NCI-H460 (cell line): ENCODE measurements around the gene KRT13. TPM values are rescaled to one million over a fixed set of nuclear protein-coding genes. Genes with fewer than 3 reads are reported as not detected.
"Not testable (repeated sequence)": the region's sequence is repeated elsewhere in the genome, so short reads cannot be mapped to it uniquely, and the experiment has no call there.

ENCODE experiments used
- DNase-seq: peaks from one replicate; pipeline ENCODE4 v3.0.0-alpha.2; 2016; ENCODE audit warnings: low read depth; ENCODE audit errors: extremely low read depth
- polyA plus RNA-seq: library from polyadenylated mRNA; depleted of rRNA; stranded (reverse); fragments of >200 nt; gene quantifications from 2 replicates; pipeline ENCODE4 v1.2.3, GENCODE V29; 2014; cell fraction: nucleus; rRNA removed
- total RNA-seq: library from RNA; depleted of rRNA; stranded (reverse); fragments of >200 nt; shearing (Covaris generic); gene quantifications from 2 replicates; pipeline ENCODE4 v1.2.3, GENCODE V29; 2014; rRNA removed

Gene KRT13
- not detected in 2 replicates for total RNA-seq
- not detected in 2 replicates for polyA plus RNA-seq

DNA sequence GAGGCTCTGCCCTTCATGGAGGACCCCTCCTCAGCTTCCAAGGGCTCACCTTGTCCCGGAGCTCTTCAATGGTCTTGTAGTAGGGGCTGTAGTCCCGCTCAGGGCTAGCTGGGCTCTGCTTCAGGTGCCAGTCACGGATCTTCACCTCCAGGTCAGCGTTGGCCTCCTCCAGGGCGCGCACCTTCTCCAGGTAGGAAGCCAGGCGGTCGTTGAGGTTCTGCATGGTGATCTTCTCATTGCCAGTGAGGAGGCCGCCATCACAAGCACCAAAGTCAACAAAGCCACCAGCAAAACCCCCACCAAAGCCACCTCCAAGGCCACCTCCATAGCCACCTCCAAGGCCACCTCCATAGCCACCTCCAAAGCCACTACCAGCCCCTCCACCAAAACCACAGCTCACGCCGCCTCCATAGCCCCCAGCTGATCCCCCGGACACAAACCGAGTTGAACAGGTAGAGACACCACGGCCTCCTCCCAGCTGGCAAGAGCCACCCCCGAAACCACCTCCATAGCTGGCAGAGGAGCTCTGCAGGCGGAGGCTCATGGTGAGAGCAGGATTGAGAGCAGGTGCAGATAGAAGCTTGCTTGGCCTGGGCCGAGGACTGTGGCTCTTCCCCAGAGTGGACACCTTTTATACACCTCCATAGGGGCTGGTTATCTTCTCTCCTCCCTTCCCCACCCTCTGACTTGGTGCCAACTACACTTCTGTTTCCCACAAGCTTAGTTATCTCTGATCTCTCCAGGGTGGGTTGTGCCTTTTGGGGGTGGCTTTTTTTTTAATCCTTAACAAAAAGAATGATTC, at the start of gene KRT13:
Gene KRT13 (minus strand): TSS at position 606 of the 802 bp plus-strand sequence. CDS start 62 bp downstream, at position 544.
- no peak for DNase-seq

DNA sequence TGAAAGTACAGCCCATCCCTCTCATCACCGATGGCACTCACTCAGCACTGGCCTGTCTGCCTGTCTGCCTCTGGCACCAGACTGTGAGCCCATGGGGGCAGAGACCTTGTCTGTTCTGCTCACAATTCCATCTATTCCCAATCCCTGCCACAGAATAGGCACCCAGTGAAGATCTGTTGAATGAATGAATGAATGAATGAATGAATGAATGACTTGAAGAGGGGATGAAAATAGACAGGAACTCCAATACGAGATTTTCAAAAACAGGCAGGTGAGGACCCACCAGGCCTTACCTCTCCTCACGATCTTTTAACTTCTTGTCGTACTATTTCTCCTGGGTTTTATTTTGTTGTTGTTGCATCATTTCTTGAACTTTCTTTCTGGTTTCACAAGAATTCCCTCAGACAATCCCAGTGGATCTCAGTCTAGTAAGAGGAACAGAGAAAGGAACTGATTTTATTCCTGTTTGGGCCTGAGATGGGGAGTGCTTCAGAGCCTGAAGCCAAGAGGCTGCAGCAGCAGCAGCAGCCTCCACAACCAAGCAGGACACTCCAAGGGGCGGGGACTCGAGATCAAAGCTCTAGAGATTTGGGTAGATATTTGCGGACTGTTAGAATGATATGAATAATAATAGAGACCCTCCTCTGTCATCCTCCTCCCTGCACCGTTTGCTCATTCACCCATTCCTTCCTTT, 48.7 kb upstream of the KRT13 start:
- DNase-seq: no peak

DNA sequence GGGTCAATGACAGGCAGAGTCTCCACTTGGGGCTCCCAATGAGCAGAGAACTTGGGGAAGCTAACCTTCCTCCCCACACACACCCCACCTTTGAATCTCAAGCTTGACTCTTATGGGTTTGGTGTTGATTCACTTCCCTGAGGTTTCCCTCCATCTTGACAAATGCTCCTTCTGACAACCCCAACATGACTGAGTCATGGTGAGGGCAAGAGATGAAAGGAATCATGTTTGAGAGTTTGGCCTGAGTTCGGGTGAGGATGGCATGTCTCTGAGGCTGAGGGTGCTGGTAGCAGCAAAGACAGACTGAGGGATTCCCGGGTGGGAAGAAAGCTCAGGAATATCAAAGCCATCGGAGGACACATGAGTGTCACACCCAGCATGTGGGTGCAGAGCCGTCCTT, 47.8 kb upstream of the KRT13 start:
- no peak for DNase-seq

DNA sequence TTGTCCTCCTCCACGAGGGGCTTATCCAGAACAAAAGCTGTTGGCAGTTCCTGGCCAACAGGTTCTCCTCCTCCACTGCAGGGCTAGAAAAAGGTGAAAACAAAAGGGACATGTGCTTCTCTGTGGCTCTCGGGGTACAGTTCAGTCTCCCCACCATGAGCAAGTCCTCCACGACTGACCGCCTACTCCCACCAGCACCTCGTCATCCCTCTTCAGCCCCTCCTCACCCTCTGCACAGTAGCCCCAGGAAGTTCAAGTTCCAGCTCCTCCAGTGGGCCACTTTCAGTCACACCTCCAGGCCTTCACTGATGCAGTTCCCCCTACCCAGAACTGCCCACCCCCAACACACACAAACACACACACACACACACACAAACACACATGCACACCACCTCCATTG, 47.0 kb upstream of the KRT13 start:
- DNase-seq: no peak

DNA sequence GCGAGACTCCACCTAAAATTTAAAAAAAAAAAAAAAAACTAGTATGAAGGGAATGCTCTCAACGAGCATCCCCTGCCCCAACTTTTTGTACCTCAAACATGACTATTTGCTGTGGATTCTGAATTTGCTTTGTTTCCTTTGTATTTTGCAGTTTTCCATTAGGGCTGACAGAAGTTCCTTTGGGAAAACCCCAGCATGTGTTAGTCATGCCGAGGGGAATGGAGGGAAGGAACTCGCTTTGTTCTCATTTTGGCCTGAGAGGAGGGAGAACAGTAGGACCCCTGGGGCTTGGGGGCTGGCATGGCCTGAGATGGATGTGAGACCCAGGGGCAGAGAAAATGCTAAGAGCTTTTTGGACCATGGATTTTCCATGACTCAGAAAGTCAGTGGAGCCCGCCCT, 46.0 kb upstream of the KRT13 start:
- no peak for DNase-seq

DNA sequence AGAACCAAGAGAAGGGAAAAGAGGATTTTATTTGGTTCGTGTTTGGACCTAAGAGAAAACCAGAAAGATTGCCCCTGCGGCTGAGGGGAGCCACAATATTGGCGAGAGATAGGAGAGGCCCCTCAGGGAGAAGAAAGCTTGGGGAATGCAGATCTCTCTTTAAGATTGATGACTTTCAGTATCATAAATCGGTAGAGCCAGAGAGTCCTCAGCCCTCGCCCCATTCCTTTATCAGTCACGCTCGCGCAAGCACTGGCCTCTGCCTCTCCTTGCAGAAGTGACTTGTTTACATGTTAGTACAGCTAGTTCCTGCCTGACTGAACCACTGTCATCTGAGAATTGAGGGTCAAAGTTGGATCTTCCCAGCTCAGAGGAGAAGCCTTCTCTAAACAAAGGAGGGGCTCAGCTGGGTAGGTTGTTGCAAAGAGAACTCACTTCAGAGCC, 44.2 kb upstream of the KRT13 start:
- no peak for DNase-seq

DNA sequence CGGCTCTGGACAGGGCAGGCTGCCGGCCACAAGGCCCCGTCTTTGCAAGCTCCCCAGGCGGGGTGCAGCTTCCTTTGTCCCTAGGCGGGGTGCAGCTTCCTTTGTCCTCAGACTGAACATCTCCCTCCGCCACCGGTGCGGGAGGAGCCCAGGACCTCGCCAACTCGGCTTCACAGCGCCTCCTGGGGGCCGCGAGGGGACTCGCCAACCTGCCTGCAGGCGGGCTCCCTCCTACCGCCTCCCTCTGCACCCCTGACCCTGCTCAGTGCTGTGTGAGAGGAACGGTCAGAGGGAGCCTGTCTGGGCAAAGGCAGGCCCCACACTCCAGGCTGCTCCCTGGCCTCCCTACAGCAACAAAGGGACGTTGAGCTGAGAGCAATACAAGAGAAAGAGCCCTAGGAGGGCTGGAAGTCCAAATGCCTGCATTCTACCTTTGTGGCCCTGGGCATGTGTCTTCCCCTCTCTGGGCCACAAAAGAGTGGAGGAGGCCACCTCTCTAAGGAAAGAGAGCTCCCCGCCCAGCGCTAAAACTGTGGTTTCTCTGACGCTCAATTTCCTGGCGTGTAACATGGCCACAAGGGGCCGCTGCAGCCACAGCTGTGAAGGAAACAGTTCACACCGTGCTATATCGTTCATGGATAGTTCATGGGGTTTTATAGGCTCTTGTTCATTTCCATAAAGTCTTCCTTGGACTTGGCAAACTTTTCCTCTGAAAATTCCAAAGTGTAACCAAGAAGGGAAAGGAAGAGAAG, 43.6 kb upstream of the KRT13 start:
- peak; percentile 89 for DNase-seq

DNA sequence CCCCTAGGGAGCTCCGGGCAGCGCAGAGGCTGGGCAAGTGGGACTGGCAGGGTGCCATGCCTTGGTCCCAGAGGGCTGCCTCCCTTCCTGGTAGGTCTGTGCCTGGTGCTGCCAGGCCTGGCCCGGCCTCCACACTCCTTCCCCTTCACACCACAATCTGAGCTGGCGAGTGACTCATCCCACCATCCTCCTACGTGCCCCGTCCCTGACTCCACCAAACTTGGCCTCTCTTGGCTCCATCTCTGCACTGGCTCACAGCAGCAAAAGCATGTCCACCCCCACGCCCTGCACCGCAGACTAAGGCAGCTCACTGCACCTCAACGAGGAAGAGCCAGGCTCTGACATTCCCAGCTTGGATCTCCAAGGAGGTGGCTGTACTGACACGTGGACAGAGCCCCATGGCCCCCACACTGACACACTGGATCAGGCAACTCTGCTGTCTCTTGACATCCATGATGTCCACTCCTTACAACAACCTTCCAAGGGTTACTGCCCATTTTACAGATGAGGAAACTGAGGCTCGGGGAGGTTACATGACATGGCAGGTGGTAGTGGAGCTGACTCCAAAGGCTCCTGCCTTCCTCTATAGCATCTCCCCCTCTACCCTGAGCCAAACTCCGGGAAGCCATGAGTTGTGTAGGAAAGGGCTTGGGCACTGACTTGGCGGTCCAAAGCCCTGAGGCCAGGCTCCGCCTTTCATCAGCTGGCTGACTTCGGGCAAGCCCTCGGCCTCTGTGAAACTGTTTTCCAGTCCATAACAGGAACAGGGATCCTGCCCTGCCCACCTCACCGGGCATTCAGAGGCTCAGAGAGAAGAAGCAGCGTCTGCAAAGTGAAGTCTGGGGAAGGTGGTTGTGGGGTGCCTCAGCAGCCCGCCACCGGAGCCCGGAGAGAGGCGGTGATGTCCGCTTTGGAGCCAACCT, 42.8 kb upstream of the KRT13 start:
- peak; percentile 95 for DNase-seq

DNA sequence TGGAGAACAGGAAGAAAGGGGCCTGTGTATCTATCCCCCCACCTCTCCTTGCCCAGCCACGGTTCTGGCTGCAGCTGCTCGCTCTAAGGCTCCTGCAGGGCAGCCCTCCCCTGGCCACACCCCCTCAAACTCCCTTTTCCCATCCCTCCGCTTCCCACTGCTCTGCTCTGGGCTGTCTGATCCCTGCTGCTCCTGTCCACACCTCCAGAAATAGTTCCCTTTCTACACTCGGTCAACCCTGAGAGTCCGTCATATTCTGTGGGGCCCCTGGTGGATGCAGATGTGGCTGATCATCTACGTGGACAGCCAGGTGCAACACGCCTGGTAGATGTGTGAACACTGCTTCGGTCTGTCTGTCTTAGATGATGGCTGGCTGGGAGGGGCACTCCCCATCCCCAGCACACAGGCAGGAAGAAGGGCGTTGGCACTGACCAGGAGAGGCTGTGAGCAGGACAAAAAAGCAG, 42.0 kb upstream of the KRT13 start:
- DNase-seq: no peak

DNA sequence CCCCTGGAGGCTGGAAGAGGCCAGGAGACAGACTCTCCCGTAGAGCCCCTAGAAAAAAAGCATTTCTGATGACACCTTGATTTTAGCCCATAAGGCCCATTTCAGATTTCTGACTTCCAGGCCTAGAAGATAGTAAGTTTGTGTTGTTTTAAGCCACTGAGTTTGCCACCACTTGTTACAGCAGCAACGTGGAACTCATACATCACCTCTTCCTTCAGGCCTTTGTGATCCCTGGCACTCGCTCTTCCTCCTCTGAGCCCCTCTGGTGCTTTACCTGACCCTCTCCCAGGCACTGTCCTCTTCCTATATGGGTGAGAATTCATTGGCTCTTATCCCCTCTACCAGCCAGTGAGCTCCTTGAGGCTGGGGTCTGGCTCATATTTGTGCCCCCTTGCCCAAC, 41.4 kb upstream of the KRT13 start:
- DNase-seq: no peak

DNA sequence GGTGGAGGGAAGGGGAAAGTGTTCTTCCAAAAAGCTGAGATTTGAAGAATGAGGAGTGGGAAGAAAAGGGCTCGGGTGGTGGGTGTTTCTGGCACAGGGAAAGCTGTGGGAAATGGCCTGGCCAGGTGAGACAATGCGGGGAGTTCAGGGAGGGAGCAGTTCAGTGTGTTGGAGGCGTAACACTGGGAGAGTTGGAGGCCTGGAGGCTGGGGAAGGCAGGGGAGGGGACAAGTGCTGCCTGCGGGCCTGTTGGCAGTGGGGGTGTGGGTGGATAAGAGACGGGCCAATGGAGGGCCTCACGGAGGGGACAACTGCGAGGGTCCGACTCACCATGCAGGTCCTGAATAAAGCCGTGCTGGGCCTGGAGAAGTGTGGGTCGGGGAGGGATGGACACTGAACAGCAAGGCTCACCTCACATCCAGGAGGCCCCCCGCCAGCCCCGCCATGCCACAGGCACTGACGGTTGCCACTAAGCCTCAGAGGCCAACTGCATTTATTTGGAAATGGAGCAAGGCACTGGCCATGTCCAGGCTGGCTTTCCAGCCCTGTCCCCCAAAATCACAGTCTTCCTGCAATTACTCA, 40.5 kb upstream of the KRT13 start:
- DNase-seq: no peak

DNA sequence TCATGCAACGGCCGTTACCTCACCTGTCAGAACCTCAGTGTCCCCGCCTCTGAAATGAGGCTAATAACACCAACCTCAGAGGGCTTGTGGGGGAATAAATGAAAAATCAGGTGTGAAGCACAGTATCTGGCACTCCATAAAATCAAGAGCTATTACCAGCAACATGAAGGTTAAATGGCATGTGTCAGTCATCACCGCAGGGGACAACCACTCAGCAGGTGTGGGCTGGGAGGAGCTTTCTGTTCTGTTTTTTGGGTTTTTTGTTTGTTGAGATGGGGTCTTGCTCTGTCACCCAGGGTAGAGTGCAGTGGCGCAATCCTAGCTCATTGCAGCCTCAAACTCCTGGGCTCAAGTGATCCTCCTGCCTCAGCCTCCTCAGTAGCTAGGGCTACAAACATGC, 39.5 kb upstream of the KRT13 start:
- no peak for DNase-seq

DNA sequence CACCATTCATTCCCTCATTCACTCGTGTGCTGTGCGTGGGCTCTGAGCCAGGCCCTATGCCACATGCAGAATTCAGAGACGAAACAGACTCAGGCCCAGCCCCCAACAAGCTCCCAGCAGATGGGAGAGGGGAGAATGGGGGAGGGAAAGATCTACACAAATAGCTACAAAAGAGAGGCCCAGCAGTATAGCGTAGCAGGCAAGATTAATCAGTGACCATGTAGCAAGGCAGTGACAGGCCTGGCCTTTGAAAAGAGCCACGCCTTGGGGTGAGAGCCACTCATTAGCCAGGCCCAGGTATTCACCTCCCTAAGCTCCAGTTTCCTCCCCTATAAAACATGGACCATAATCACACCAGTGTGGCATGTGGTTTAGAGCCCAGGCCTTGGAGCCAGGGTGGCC, 39.1 kb upstream of the KRT13 start:
- DNase-seq: no peak

DNA sequence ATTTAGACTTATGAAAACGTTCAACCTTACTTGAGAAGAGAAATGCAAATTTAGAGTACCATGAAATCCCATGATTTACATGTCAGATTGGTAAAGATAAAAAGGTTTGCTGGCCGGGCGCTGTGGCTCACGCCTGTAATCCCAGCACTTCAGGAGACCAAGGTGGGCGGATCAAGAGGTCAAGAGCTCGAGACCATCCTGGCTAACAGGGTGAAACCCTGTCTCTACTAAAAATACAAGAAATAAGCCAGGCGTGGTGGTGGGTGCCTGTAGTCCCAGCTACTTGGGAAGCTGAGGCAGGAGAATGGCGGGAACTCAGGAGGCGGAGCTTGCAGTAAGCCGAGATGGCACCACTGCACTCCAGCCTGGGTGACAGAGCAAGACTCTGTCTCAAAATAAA, 37.4 kb upstream of the KRT13 start:
- not testable (repeated sequence) for DNase-seq

DNA sequence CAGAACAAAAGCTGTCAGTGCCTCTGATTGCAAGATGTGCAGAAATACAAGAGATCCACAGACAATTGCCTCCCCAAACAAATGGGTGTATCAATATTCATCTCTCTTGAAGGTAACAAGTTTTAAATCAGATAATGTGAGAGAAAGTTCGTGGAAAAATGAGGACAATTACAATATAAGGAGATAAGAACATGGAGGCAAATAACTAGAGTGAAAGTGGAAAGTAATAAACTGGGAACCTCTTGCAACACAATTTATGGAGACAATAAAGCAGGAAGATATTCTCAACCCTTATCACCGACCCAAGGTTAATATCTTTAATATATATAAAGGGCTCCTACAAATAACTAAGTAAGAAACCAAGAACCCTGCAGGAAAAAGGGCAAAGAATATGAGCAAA, 36.9 kb upstream of the KRT13 start:
- DNase-seq: no peak

DNA sequence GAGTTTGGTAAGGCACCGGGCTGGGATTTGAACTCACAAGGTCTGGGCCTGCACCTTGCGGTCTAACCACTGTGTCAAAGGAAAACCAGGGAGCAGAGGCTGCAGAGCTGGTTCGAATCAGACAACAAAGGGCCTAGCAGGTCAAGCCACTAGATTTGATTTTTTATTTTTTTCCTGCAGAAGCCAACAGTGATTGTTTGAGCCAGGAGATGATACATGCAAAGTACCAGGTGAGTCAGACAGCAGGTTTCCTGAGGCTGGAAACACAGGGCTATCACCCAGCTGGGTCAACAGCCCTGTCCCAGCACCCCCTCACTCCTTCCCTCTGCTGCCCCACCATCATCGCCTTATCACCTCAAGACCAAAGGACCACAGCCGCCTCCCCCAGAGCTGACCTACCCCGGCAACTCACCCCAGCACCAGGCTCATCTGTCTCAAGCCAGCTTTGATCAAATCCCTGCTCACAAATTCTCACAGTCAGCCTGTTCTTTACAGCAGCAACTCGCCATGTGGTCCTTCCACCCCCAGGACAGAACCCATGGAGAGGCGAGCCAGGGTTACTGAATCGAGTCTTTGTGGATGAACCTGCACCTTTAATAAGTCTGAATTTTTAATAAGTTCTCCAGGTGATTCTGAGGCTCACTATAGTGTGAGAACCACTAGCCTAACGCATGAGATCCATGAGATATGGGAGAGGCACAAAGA, 35.7 kb upstream of the KRT13 start:
- DNase-seq: no peak

DNA sequence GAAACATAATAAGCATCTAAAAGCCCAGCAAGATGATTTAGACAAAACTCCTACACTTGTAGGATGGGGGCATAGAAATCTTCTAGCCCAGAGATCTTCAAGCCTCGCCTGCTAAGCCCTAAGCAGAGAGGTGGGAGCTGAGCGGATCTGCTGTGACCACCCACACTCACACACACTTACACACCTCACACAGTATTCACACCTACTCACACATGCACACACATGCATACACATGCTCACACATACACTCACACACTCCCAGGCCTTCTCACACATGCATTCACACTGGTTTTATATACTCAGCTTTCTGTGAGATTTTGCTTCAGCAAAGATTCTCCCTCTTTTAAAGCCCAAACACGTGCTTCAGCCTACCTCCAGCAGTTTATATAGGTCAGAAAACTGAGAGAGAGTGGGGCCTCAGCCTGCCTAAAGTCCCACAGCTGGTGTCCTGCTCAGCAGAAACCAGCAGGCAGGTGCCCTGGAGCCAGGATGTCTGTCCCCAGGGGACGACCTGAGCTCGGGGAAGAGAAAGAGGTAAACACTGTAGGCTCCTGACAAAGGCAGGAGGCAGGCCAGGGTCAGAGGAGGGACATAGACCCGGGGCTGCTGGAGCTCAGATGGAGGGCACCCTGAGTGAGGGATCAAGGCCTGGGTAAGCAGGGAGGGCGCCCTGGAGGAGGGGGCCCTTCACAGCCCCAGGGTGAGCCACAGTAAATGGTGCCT, 34.7 kb upstream of the KRT13 start:
- no peak for DNase-seq

DNA sequence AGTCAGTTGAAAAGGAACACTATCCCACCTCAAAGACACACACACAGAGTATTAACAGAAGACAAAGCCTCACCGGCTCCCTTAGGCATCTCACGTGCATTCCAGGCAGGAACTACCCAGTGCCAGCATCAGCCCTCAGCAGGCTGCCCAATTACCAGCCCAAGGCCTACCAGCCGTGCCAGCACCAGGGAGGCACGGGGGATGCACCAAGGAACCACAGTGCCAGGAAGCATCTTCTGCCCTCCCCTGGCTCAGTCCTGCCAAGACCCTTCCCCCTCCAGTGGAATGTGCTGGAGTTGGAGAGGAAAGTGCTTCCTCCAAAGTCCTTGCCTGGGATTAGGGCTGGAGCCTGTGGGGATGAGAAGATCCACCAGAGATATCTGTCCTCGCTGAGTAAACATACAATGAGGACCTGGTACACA, 33.7 kb upstream of the KRT13 start:
- no peak for DNase-seq
